Measurements from ENCODE around the gene KIAA0040.

Gene KIAA0040

GRCh38 chr1:175158170-175158591 lies 34.4 kb downstream of the KIAA0040 start:
- Histone ChIP-seq H3K56ac (ENCODE audit: low read length) (no peak overlapping the region), H3K23ac (ENCODE audit: low read length) (no peak overlapping the region), H2BK5ac (ENCODE audit: low read length) (no peak overlapping the region), H4K8ac (ENCODE audit: low read depth, low read length) (no peak overlapping the region), H3K36me3 (ENCODE audit: control insufficient read depth, insufficient read depth, low read length) (no peaks in the 10 kb centered on the region), H3K4me2 (ENCODE audit: low read length) (no peak overlapping the region), H3K27ac (ENCODE audit: low read depth, low read length) (no peak overlapping the region), H3K27me3 (ENCODE audit: insufficient read depth, low read length, poor library complexity) (no peaks in the 10 kb centered on the region), H2AK5ac (ENCODE audit: low read length) (no peak overlapping the region), H3K4me1 (ENCODE audit: control insufficient read depth, low read depth, low read length) (no peaks in the 10 kb centered on the region), H3K79me1 (ENCODE audit: low read length) (no peaks in the 10 kb centered on the region), H2BK120ac (ENCODE audit: low read depth, low read length) (no peak overlapping the region), H3K4me3 (ENCODE audit: low read length) (no peak overlapping the region), H3K79me2 (ENCODE audit: control insufficient read depth, insufficient read depth, low read length) (no peaks in the 10 kb centered on the region), H4K5ac (ENCODE audit: low read length) (no peak overlapping the region), H2BK15ac (replicated peaks; ENCODE audit: low read depth) (no peak overlapping the region), H3K18ac (ENCODE audit: low read length) (no peak overlapping the region), H3K9ac (ENCODE audit: low read length) (no peak overlapping the region), H3K4ac (ENCODE audit: low read depth, low read length) (no peak overlapping the region)
- DNase-seq: peak; percentile 23
- no CpG with 5 or more reads among the region's 6 CpGs for WGBS (ENCODE audit: extremely low coverage, insufficient coverage, low lambda C conversion rate)

DNA sequence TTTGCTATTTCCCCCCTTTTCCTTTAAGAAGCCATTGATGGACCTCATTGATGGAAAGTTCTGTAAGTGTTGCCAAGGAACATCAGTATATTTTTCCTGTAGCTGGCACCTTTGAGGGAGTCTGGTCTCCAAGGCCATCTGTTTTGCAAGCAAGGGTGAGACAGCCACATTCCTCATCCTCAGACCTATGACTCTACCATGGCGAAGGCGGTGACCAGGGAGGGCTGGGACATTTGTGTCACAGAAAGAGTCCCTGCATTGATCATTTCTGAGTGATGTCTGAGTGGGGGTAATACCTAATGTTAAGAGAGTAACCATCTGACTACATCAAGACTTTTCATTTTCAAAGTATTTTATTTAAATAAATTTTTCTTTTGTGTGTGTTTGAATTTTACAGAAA lies 35.4 kb downstream of the KIAA0040 start:
- Histone ChIP-seq H3K56ac (ENCODE audit: low read length) (no peak overlapping the region), H3K4me3 (ENCODE audit: low read length) (no peak overlapping the region), H3K79me1 (ENCODE audit: low read length) (no peaks in the 10 kb centered on the region), H2BK15ac (replicated peaks; ENCODE audit: low read depth) (no peak overlapping the region), H3K9ac (ENCODE audit: low read length) (no peak overlapping the region), H2AK5ac (ENCODE audit: low read length) (no peak overlapping the region), H4K8ac (ENCODE audit: low read depth, low read length) (no peak overlapping the region), H3K4me2 (ENCODE audit: low read length) (no peak overlapping the region), H3K79me2 (ENCODE audit: control insufficient read depth, insufficient read depth, low read length) (no peaks in the 10 kb centered on the region), H3K27me3 (ENCODE audit: insufficient read depth, low read length, poor library complexity) (no peaks in the 10 kb centered on the region), H3K36me3 (ENCODE audit: control insufficient read depth, insufficient read depth, low read length) (no peaks in the 10 kb centered on the region), H2BK5ac (ENCODE audit: low read length) (no peak overlapping the region), H3K23ac (ENCODE audit: low read length) (no peak overlapping the region), H2BK120ac (ENCODE audit: low read depth, low read length) (no peak overlapping the region), H4K5ac (ENCODE audit: low read length) (no peak overlapping the region), H3K4me1 (ENCODE audit: control insufficient read depth, low read depth, low read length) (no peaks in the 10 kb centered on the region), H3K18ac (ENCODE audit: low read length) (no peak overlapping the region), H3K27ac (ENCODE audit: low read depth, low read length) (no peak overlapping the region), H3K4ac (ENCODE audit: low read depth, low read length) (no peak overlapping the region)
- no CpG with 5 or more reads among the region's 2 CpGs for WGBS (ENCODE audit: extremely low coverage, insufficient coverage, low lambda C conversion rate)
- DNase-seq: no peak

DNA sequence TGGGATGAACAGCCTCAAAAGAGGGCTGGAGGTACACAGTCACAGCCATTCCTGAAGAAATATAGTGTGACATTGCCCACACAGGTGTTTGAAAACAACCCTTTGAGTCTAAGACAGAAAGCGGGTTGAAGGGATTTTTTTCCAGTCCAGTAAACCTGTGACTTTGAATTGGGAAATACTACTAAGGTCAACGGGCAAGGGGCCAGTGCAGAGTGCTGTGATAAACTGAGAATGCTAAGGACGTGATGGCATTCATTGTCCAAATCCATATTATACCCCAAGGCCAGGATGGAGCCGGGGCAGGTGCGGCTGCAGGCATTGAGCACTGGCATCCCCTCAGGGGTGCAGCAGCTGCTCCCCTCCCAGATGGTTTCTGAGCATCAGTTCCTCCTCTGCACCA lies 36.6 kb downstream of the KIAA0040 start:
- no CpG with 5 or more reads among the region's 5 CpGs for WGBS (ENCODE audit: extremely low coverage, insufficient coverage, low lambda C conversion rate)
- no peaks in the 10 kb centered on the region for H3K36me3 ChIP-seq (ENCODE audit: control insufficient read depth, insufficient read depth, low read length)
- no peaks in the 10 kb centered on the region for H3K79me2 ChIP-seq (ENCODE audit: control insufficient read depth, insufficient read depth, low read length)
- no peak overlapping the region for H3K4ac ChIP-seq (ENCODE audit: low read depth, low read length)
- H3K4me2 ChIP-seq (ENCODE audit: low read length): no peak overlapping the region
- H3K18ac ChIP-seq (ENCODE audit: low read length): no peak overlapping the region
- no peak overlapping the region for H3K23ac ChIP-seq (ENCODE audit: low read length)
- no peak overlapping the region for H3K4me3 ChIP-seq (ENCODE audit: low read length)
- H3K9ac ChIP-seq (ENCODE audit: low read length): no peak overlapping the region
- no peak overlapping the region for H2AK5ac ChIP-seq (ENCODE audit: low read length)
- H2BK15ac ChIP-seq (replicated peaks; ENCODE audit: low read depth): no peak overlapping the region
- no peak overlapping the region for H2BK5ac ChIP-seq (ENCODE audit: low read length)
- H3K27ac ChIP-seq (ENCODE audit: low read depth, low read length): no peak overlapping the region
- no peak for DNase-seq
- no peak overlapping the region for H2BK120ac ChIP-seq (ENCODE audit: low read depth, low read length)
- H3K27me3 ChIP-seq (ENCODE audit: insufficient read depth, low read length, poor library complexity): no peaks in the 10 kb centered on the region
- no peaks in the 10 kb centered on the region for H3K79me1 ChIP-seq (ENCODE audit: low read length)
- H4K8ac ChIP-seq (ENCODE audit: low read depth, low read length): no peak overlapping the region
- H3K56ac ChIP-seq (ENCODE audit: low read length): no peak overlapping the region
- no peak overlapping the region for H4K5ac ChIP-seq (ENCODE audit: low read length)
- no peaks in the 10 kb centered on the region for H3K4me1 ChIP-seq (ENCODE audit: control insufficient read depth, low read depth, low read length)

- H3K9ac ChIP-seq (ENCODE audit: low read length): no peak overlapping the region
- H4K5ac ChIP-seq (ENCODE audit: low read length): no peak overlapping the region
Observed at GRCh38 chr1:175155473-175155856, 37.1 kb downstream of the KIAA0040 start.

DNA sequence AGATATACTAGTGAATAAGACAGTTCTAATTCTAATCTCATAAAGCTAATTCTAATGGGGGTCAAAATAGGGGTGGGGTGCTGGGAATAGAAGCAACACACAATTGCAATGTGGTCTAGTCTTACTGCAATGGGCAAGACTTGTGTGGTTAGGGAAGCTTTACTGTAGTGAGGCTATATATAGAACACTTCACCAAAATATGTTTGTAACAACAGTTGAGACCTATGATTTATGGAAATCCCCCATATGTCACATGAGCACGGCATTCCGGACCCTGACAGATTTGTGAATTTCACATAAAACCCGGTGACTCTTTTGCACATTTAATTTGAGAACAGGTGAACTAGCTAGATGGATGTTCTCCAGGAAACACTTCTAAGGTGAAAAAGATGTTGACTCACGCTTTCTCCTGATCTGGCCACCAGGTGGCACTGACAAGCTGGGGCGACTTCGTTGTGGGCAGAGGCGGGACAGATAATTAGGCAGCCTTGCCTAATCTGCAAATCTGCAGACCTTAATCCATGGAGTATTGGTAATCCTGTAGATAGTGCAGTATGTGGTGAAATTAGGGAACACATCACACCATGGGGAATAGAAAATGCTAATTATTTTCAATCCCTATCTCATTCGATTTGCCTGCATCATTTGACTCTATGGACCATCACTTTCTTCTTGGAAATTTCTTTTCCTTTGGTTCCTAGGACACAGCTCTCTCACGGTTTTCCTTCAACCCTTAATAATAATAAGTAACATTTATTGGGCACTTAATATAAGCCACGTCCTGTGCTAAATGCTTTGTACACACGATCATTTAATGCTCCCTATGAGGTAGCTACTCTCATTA lies 37.7 kb downstream of the KIAA0040 start:
- no peak overlapping the region for H3K4me2 ChIP-seq (ENCODE audit: low read length)
- no peak overlapping the region for H3K18ac ChIP-seq (ENCODE audit: low read length)
- H3K27ac ChIP-seq (ENCODE audit: low read depth, low read length): no peak overlapping the region
- H2BK5ac ChIP-seq (ENCODE audit: low read length): no peak overlapping the region
- H3K36me3 ChIP-seq (ENCODE audit: control insufficient read depth, insufficient read depth, low read length): no peaks in the 10 kb centered on the region
- H3K79me1 ChIP-seq (ENCODE audit: low read length): no peaks in the 10 kb centered on the region
- no peaks in the 10 kb centered on the region for H3K79me2 ChIP-seq (ENCODE audit: control insufficient read depth, insufficient read depth, low read length)
- H3K56ac ChIP-seq (ENCODE audit: low read length): no peak overlapping the region
- H3K4ac ChIP-seq (ENCODE audit: low read depth, low read length): no peak overlapping the region
- H3K4me3 ChIP-seq (ENCODE audit: low read length): no peak overlapping the region
- no CpG with 5 or more reads among the region's 11 CpGs for WGBS (ENCODE audit: extremely low coverage, insufficient coverage, low lambda C conversion rate)
- no peak overlapping the region for H4K8ac ChIP-seq (ENCODE audit: low read depth, low read length)
- H2AK5ac ChIP-seq (ENCODE audit: low read length): no peak overlapping the region
- H2BK15ac ChIP-seq (replicated peaks; ENCODE audit: low read depth): no peak overlapping the region
- DNase-seq: peak; percentile 79
- no peak overlapping the region for H4K5ac ChIP-seq (ENCODE audit: low read length)
- no peak overlapping the region for H2BK120ac ChIP-seq (ENCODE audit: low read depth, low read length)
- H3K9ac ChIP-seq (ENCODE audit: low read length): no peak overlapping the region
- no peaks in the 10 kb centered on the region for H3K4me1 ChIP-seq (ENCODE audit: control insufficient read depth, low read depth, low read length)
- H3K27me3 ChIP-seq (ENCODE audit: insufficient read depth, low read length, poor library complexity): no peaks in the 10 kb centered on the region
- H3K23ac ChIP-seq (ENCODE audit: low read length): no peak overlapping the region

More at GRCh38 chr1:175155473-175155856, 37.1 kb downstream of the KIAA0040 start:
- H2BK120ac ChIP-seq (ENCODE audit: low read depth, low read length): no peak overlapping the region
- no peak overlapping the region for H3K27ac ChIP-seq (ENCODE audit: low read depth, low read length)
- no peaks in the 10 kb centered on the region for H3K79me1 ChIP-seq (ENCODE audit: low read length)
- H3K23ac ChIP-seq (ENCODE audit: low read length): no peak overlapping the region
- H3K4me3 ChIP-seq (ENCODE audit: low read length): no peak overlapping the region
- H3K4me2 ChIP-seq (ENCODE audit: low read length): no peak overlapping the region
- no peak overlapping the region for H4K8ac ChIP-seq (ENCODE audit: low read depth, low read length)
- H2AK5ac ChIP-seq (ENCODE audit: low read length): no peak overlapping the region
- H3K27me3 ChIP-seq (ENCODE audit: insufficient read depth, low read length, poor library complexity): no peaks in the 10 kb centered on the region
- H3K79me2 ChIP-seq (ENCODE audit: control insufficient read depth, insufficient read depth, low read length): no peaks in the 10 kb centered on the region
- no CpG with 5 or more reads among the region's 4 CpGs for WGBS (ENCODE audit: extremely low coverage, insufficient coverage, low lambda C conversion rate)
- H3K36me3 ChIP-seq (ENCODE audit: control insufficient read depth, insufficient read depth, low read length): no peaks in the 10 kb centered on the region
- H3K56ac ChIP-seq (ENCODE audit: low read length): no peak overlapping the region
- no peak for DNase-seq
- no peak overlapping the region for H2BK15ac ChIP-seq (replicated peaks; ENCODE audit: low read depth)
- H2BK5ac ChIP-seq (ENCODE audit: low read length): no peak overlapping the region
- H3K4me1 ChIP-seq (ENCODE audit: control insufficient read depth, low read depth, low read length): no peaks in the 10 kb centered on the region
- H3K4ac ChIP-seq (ENCODE audit: low read depth, low read length): no peak overlapping the region
- H3K18ac ChIP-seq (ENCODE audit: low read length): no peak overlapping the region

All from mesendoderm (in vitro differentiated cells).